GM10248 (cell line): ENCODE data around the gene B9D2.

Source experiments
- CTCF ChIA-PET: fragments of 300-600 bp; sonication (Branson Sonifier 250); formaldehyde crosslinking; extraction: SDS; loops from one replicate; lab custom pipeline; 2021; ENCODE audit warnings: antibody characterized with exemption; lab: Yijun Ruan, JAX
- POLR2A ChIA-PET: fragments of 350-650 bp; sonication (Branson Sonifier 250); formaldehyde crosslinking; extraction: SDS; loops from one replicate; lab custom pipeline; 2020; ENCODE audit warnings: antibody characterized with exemption; lab: Yijun Ruan, JAX
- DNase-seq: peaks from one replicate; pipeline ENCODE4 v3.0.0; 2012; ENCODE audit errors: extremely low spot score
- TF ChIP-seq, protein P1 (sequence below): IDR thresholded peaks from 2 replicates; pipeline ENCODE4 v1.5.1; 2012; ENCODE audit warnings: mild to moderate bottlenecking, low read depth; ENCODE audit errors: extremely low read depth, missing control alignments, control extremely low read depth

B9D2 gene

GRCh38 chr19:41401483-41401882 lies 37.5 kb upstream of the B9D2 start:
- CTCF ChIA-PET, result interaction anchor here (0.9 to 1.1 kb wide), 2 partner anchors 162 to 196 kb away, joined by 3 read pairs; no protein-coding TSS in a partner anchor
- DNase-seq, result no peak
- POLR2A ChIA-PET, result interaction anchor here (1.5 kb wide), 1 partner anchor 38 kb away, joined by 3 read pairs; the partner anchor contains the start of gene DMAC2
- TF ChIP-seq, protein P1, sequence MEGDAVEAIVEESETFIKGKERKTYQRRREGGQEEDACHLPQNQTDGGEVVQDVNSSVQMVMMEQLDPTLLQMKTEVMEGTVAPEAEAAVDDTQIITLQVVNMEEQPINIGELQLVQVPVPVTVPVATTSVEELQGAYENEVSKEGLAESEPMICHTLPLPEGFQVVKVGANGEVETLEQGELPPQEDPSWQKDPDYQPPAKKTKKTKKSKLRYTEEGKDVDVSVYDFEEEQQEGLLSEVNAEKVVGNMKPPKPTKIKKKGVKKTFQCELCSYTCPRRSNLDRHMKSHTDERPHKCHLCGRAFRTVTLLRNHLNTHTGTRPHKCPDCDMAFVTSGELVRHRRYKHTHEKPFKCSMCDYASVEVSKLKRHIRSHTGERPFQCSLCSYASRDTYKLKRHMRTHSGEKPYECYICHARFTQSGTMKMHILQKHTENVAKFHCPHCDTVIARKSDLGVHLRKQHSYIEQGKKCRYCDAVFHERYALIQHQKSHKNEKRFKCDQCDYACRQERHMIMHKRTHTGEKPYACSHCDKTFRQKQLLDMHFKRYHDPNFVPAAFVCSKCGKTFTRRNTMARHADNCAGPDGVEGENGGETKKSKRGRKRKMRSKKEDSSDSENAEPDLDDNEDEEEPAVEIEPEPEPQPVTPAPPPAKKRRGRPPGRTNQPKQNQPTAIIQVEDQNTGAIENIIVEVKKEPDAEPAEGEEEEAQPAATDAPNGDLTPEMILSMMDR, result no peak

- no peak for DNase-seq
- CTCF ChIA-PET, result no interaction called here
- TF ChIP-seq, protein P1, result no peak
- POLR2A ChIA-PET, result no interaction called here
Observed at GRCh38 chr19:41399525-41399924, 35.6 kb upstream of the B9D2 start.

- TF ChIP-seq, protein P1, result no peak
- DNase-seq, result no peak
- POLR2A ChIA-PET, result no interaction called here
- CTCF ChIA-PET, result no interaction called here
Observed at GRCh38 chr19:41399091-41399490, 35.1 kb upstream of the B9D2 start.

- CTCF ChIA-PET, result no interaction called here
- TF ChIP-seq, protein P1, result no peak
- POLR2A ChIA-PET, result no interaction called here
- DNase-seq, result no peak
Observed at GRCh38 chr19:41398598-41398997, 34.6 kb upstream of the B9D2 start.

DNA sequence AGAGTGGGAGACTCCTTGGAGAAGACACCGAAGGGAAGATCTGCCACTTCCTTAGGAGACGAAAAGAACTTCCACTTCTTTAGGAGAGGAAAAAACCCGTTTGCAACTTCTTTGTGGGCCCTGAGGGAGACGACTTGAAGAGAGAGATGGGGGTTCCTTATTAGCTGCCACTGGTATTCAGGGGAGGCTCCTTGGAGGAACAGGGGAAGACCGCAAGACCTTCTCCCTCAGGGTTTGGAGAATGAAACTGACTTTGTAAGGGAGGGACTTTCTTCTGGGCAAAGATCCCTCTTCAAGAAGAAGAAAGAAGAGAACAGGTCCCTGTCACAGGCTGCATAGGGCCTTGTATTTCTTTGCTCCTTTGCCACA lies 34.1 kb upstream of the B9D2 start:
- ChIA-PET CTCF (no interaction called here), POLR2A (no interaction called here)
- no peak for DNase-seq
- TF ChIP-seq, protein P1, result no peak

GRCh38 chr19:41397086-41398049 lies 33.4 kb upstream of the B9D2 start, which contains the start of the genes BCKDHA and EXOSC5:
TSS of gene BCKDHA (plus strand) at chr19:41397818. CDS start at chr19:41397828, 10 bp downstream.
TSS of gene EXOSC5 (minus strand) at chr19:41397359. CDS start at chr19:41397328, 31 bp downstream.
- POLR2A ChIA-PET, result interaction anchor here (0.7 kb wide), 1 partner anchor 169 kb away, joined by 3 read pairs; no protein-coding TSS in a partner anchor
- CTCF ChIA-PET, result interaction anchor here (2.1 kb wide), 1 partner anchor 33 kb away, joined by 4 read pairs; the partner anchor contains the start of gene B9D2
- peak; percentile 99 for DNase-seq
- TF ChIP-seq, protein P1, result no peak
